ENCODE measurements around the gene SLC10A7. TPM values are rescaled to one million over a fixed set of nuclear protein-coding genes. Genes with fewer than 3 reads are reported as not detected.

The SLC10A7 gene
- total RNA-seq, 1 donor from 2014 or later = 11.8 TPM

- Mint-ChIP-seq H3K27me3 (ENCODE audit: unreplicated experiment) (no peaks in the 10 kb centered on the region), H3K9me3 (ENCODE audit: unreplicated experiment) (no peaks in the 10 kb centered on the region), H3K4me1 (ENCODE audit: unreplicated experiment) (no peaks in the 10 kb centered on the region), H3K4me3 (ENCODE audit: unreplicated experiment) (no peak overlapping the region), H3K36me3 (ENCODE audit: low read depth, unreplicated experiment) (peaks cover 9% of the 10 kb centered on the region), H3K27ac (ENCODE audit: unreplicated experiment) (no peak overlapping the region)
- no peak for DNase-seq (ENCODE audit: low spot score)
- TF ChIP-seq CTCF (IDR thresholded peaks at IDR 0.05; ENCODE audit: unreplicated experiment) = no peak
Observed at GRCh38 chr4:146450524-146450923, 71.2 kb downstream of the SLC10A7 start.

- Mint-ChIP-seq H3K27me3 (ENCODE audit: unreplicated experiment) (no peaks in the 10 kb centered on the region), H3K9me3 (ENCODE audit: unreplicated experiment) (no peaks in the 10 kb centered on the region), H3K36me3 (ENCODE audit: low read depth, unreplicated experiment) (peaks cover 16% of the 10 kb centered on the region), H3K27ac (ENCODE audit: unreplicated experiment) (no peak overlapping the region), H3K4me1 (ENCODE audit: unreplicated experiment) (peaks cover 3% of the 10 kb centered on the region), H3K4me3 (ENCODE audit: unreplicated experiment) (no peak overlapping the region)
- no peak for DNase-seq (ENCODE audit: low spot score)
- TF ChIP-seq CTCF (IDR thresholded peaks at IDR 0.05; ENCODE audit: unreplicated experiment) = no peak
Observed at GRCh38 chr4:146446555-146446954, 75.2 kb downstream of the SLC10A7 start.

GRCh38 chr4:146445198-146446150, 76.3 kb downstream of the SLC10A7 start:
- Mint-ChIP-seq H3K27me3 (ENCODE audit: unreplicated experiment) (no peaks in the 10 kb centered on the region), H3K27ac (ENCODE audit: unreplicated experiment) (peak overlapping the region; percentile 42), H3K9me3 (ENCODE audit: unreplicated experiment) (no peaks in the 10 kb centered on the region), H3K4me1 (ENCODE audit: unreplicated experiment) (peaks cover 3% of the 10 kb centered on the region), H3K4me3 (ENCODE audit: unreplicated experiment) (peak overlapping the region; percentile 81), H3K36me3 (ENCODE audit: low read depth, unreplicated experiment) (peaks cover 16% of the 10 kb centered on the region)
- no peak for TF ChIP-seq CTCF (IDR thresholded peaks at IDR 0.05; ENCODE audit: unreplicated experiment)
- DNase-seq (ENCODE audit: low spot score) = no peak

- Mint-ChIP-seq H3K9me3 (ENCODE audit: unreplicated experiment) (no peaks in the 10 kb centered on the region), H3K27me3 (ENCODE audit: unreplicated experiment) (no peaks in the 10 kb centered on the region), H3K27ac (ENCODE audit: unreplicated experiment) (no peak overlapping the region), H3K36me3 (ENCODE audit: low read depth, unreplicated experiment) (peaks cover 16% of the 10 kb centered on the region), H3K4me1 (ENCODE audit: unreplicated experiment) (peaks cover 3% of the 10 kb centered on the region), H3K4me3 (ENCODE audit: unreplicated experiment) (no peak overlapping the region)
- DNase-seq (ENCODE audit: low spot score) = no peak
- TF ChIP-seq CTCF (IDR thresholded peaks at IDR 0.05; ENCODE audit: unreplicated experiment) = no peak
Observed at GRCh38 chr4:146443525-146443924, 78.2 kb downstream of the SLC10A7 start.

- H3K36me3 Mint-ChIP-seq (ENCODE audit: low read depth, unreplicated experiment) = peaks cover 16% of the 10 kb centered on the region
- peaks cover 9% of the 10 kb centered on the region for H3K4me1 Mint-ChIP-seq (ENCODE audit: unreplicated experiment)
Observed at GRCh38 chr4:146442801-146443200, 78.9 kb downstream of the SLC10A7 start.

More at GRCh38 chr4:146442801-146443200, 78.9 kb downstream of the SLC10A7 start:
- Mint-ChIP-seq H3K4me3 (ENCODE audit: unreplicated experiment) (no peak overlapping the region), H3K27ac (ENCODE audit: unreplicated experiment) (no peak overlapping the region), H3K9me3 (ENCODE audit: unreplicated experiment) (no peaks in the 10 kb centered on the region), H3K27me3 (ENCODE audit: unreplicated experiment) (no peaks in the 10 kb centered on the region)
- no peak for TF ChIP-seq CTCF (IDR thresholded peaks at IDR 0.05; ENCODE audit: unreplicated experiment)
- DNase-seq (ENCODE audit: low spot score) = no peak
